H1 (cell line): ENCODE data around the gene KCNAB3. TPM values are rescaled to one million over a fixed set of nuclear protein-coding genes. Genes with fewer than 3 reads are reported as not detected.

Experiments used
- CTCF ChIA-PET: fragments of 300-600 bp; sonication (Branson Sonifier 250); formaldehyde crosslinking; loops from one replicate; lab custom pipeline; 2021; ENCODE audit not compliant: partially characterized antibody; lab: Charles Lee
- POLR2A ChIA-PET: fragments of 300-600 bp; sonication (Branson Sonifier 250); formaldehyde crosslinking; loops from one replicate; lab custom pipeline; 2021; ENCODE audit warnings: inconsistent platforms; ENCODE audit not compliant: partially characterized antibody; lab: Charles Lee
- DNase-seq, 2 experiments: peaks; one replicate each; pipeline versions ENCODE4 v3.0.0 to v3.0.0-alpha.2; 2010 to 2022; ENCODE audit warnings: low spot score in 2 of 2, low read depth in 1 of 2, mixed read lengths in 1 of 2
- FAIRE-seq: peaks from 2 replicates; lab custom pipeline; 2011; peaks lifted over from hg19 to GRCh38; lab: Jason Lieb, UNC
- H2AFZ ChIP-seq: 2 replicates; pipeline ENCODE4 v1.8.1; 2012; ENCODE audit warnings: low read length, inconsistent platforms
- H2AK5ac ChIP-seq: 2 replicates; pipeline ENCODE4 v1.6.1; 2013; ENCODE audit warnings: low read depth, low read length
- H2BK120ac ChIP-seq: replicated peaks from 2 replicates; pipeline ENCODE3; 2013; ENCODE audit warnings: low read depth, low read length, inconsistent platforms
- H2BK12ac ChIP-seq: 2 replicates; pipeline ENCODE4 v1.6.1; 2013; ENCODE audit warnings: low read depth, low read length
- H2BK15ac ChIP-seq: 2 replicates; pipeline ENCODE4 v1.6.1; 2013; ENCODE audit warnings: low read length
- H2BK20ac ChIP-seq: 2 replicates; pipeline ENCODE4 v1.6.1; 2013; ENCODE audit warnings: low read length
- H2BK5ac ChIP-seq: 2 replicates; pipeline ENCODE4 v1.6.1; 2013; ENCODE audit warnings: low read depth, low read length
- H3K14ac ChIP-seq: 2 replicates; pipeline ENCODE4 v1.6.1; 2013; ENCODE audit warnings: inconsistent platforms; ENCODE audit not compliant: insufficient read length
- H3K18ac ChIP-seq: 2 replicates; pipeline ENCODE4 v1.6.1; 2013; ENCODE audit warnings: low read length; ENCODE audit errors: extremely low read depth
- H3K23ac ChIP-seq: 2 replicates; pipeline ENCODE4 v1.6.1; 2013; ENCODE audit warnings: inconsistent platforms; ENCODE audit not compliant: insufficient read length
- H3K23me2 ChIP-seq: 2 replicates; pipeline ENCODE4 v1.6.1; 2013; ENCODE audit warnings: low read depth, low read length
- H3K27ac ChIP-seq: 2 replicates; pipeline ENCODE4 v1.6.1; 2011; ENCODE audit warnings: low read depth, low read length, inconsistent platforms
- H3K27me3 ChIP-seq, 4 experiments: replicated peaks in 1 of 4; 1 replicate in 1 of 4; 2 replicates in 3 of 4; pipeline versions ENCODE4 v1.6.1 to v1.8.1; 2011 to 2013; ENCODE audit warnings: low read length in 3 of 4, mild to moderate bottlenecking in 3 of 4, inconsistent platforms in 2 of 4, mixed read lengths in 2 of 4, moderate library complexity in 1 of 4; ENCODE audit not compliant: control insufficient read depth in 3 of 4, insufficient read depth in 3 of 4; ENCODE audit errors: extremely low read depth in 1 of 4
- H3K36me3 ChIP-seq, 4 experiments: 2 replicates each; pipeline versions ENCODE4 v1.6.1 to v1.8.1; 2011 to 2013; ENCODE audit warnings: mild to moderate bottlenecking in 4 of 4, low read length in 3 of 4, moderate library complexity in 2 of 4, control low read depth in 1 of 4, inconsistent platforms in 1 of 4; ENCODE audit not compliant: insufficient read depth in 4 of 4, control insufficient read depth in 2 of 4
- H3K4ac ChIP-seq: replicated peaks from 2 replicates; pipeline ENCODE3; 2013; ENCODE audit warnings: low read length, low read depth, mixed read lengths, inconsistent platforms; ENCODE audit not compliant: insufficient read length
- H3K4me1 ChIP-seq, 4 experiments: replicated peaks in 1 of 4; 1 replicate in 1 of 4; 2 replicates in 3 of 4; pipeline versions ENCODE4 v1.6.1 to v1.8.1; 2011 to 2013; ENCODE audit warnings: low read length in 3 of 4, inconsistent platforms in 2 of 4, mixed read lengths in 1 of 4; ENCODE audit not compliant: insufficient read depth in 4 of 4, control insufficient read depth in 3 of 4
- H3K4me2 ChIP-seq, 2 experiments: 2 replicates each; pipeline versions ENCODE4 v1.6.1 to v1.8.1; 2011 to 2013; ENCODE audit warnings: low read depth in 2 of 2, low read length in 2 of 2, control low read depth in 1 of 2, inconsistent platforms in 1 of 2, mild to moderate bottlenecking in 1 of 2; ENCODE audit not compliant: insufficient read depth in 1 of 2
- H3K4me3 ChIP-seq, 4 experiments: fragments of 200-600, 300-600 bp in 1 of 4; sonication (generic), shearing (Covaris generic), sonication (Bioruptor Twin) in 1 of 4; 2 replicates each; pipeline versions ENCODE4 v1.5.1 to v1.8.1; 2011 to 2016; ENCODE audit warnings: low read length in 4 of 4, low read depth in 3 of 4, control low read depth in 2 of 4, inconsistent platforms in 2 of 4, mild to moderate bottlenecking in 2 of 4, mixed read lengths in 1 of 4, moderate library complexity in 1 of 4; ENCODE audit not compliant: insufficient read depth in 2 of 4; ENCODE audit errors: extremely low read depth in 1 of 4
- H3K56ac ChIP-seq: replicated peaks from 2 replicates; pipeline ENCODE3; 2013; ENCODE audit warnings: low read depth, mild to moderate bottlenecking, mixed read lengths, low read length, inconsistent platforms; ENCODE audit not compliant: insufficient read length
- H3K79me1 ChIP-seq: 2 replicates; pipeline ENCODE4 v1.6.1; 2013; ENCODE audit warnings: low read depth, low read length, control low read depth
- H3K79me2 ChIP-seq, 2 experiments: 2 replicates each; pipeline versions ENCODE4 v1.6.1 to v1.8.1; 2012 to 2013; ENCODE audit warnings: low read length in 2 of 2, mild to moderate bottlenecking in 2 of 2, inconsistent platforms in 1 of 2; ENCODE audit not compliant: insufficient read depth in 2 of 2, control insufficient read depth in 1 of 2
- H3K9ac ChIP-seq, 4 experiments: replicated peaks in 1 of 4; 1 replicate in 1 of 4; 2 replicates in 3 of 4; pipeline versions ENCODE4 v1.6.1 to v1.8.1; 2011 to 2013; ENCODE audit warnings: low read depth in 3 of 4, low read length in 3 of 4, control low read depth in 2 of 4, mild to moderate bottlenecking in 2 of 4, moderate library complexity in 2 of 4, inconsistent platforms in 1 of 4; ENCODE audit errors: extremely low read depth in 1 of 4
- H3K9me3 ChIP-seq, 2 experiments: 2 replicates each; pipeline versions ENCODE4 v1.6.1 to v1.8.1; 2012 to 2013; ENCODE audit warnings: mild to moderate bottlenecking in 2 of 2, moderate library complexity in 2 of 2, control low read depth in 1 of 2, inconsistent platforms in 1 of 2, low read depth in 1 of 2, low read length in 1 of 2, mixed read lengths in 1 of 2; ENCODE audit not compliant: insufficient read depth in 2 of 2
- H4K20me1 ChIP-seq, 2 experiments: replicated peaks in 1 of 2; 2 replicates each; pipeline versions ENCODE3 to v1.8.1; 2011 to 2013; ENCODE audit warnings: inconsistent platforms in 2 of 2, low read length in 2 of 2, mild to moderate bottlenecking in 1 of 2; ENCODE audit not compliant: insufficient read depth in 2 of 2, control insufficient read depth in 1 of 2
- H4K5ac ChIP-seq: 2 replicates; pipeline ENCODE4 v1.6.1; 2013; ENCODE audit warnings: low read length, low read depth, mixed read lengths, inconsistent platforms; ENCODE audit not compliant: insufficient read length
- H4K8ac ChIP-seq: 2 replicates; pipeline ENCODE4 v1.8.0; 2013; ENCODE audit warnings: mild to moderate bottlenecking, moderate library complexity, low read length, inconsistent platforms; ENCODE audit not compliant: insufficient read depth; ENCODE audit errors: extremely low read depth
- H4K91ac ChIP-seq: replicated peaks from 2 replicates; pipeline ENCODE3; 2013; ENCODE audit warnings: low read length, mixed read lengths, inconsistent platforms; ENCODE audit not compliant: insufficient read length
- CHD2 ChIP-seq: IDR thresholded peaks from 2 replicates; pipeline ENCODE4 v1.6.1; 2012; ENCODE audit warnings: low read length, improper control_type of control experiment
- CTBP2 ChIP-seq: IDR thresholded peaks from 2 replicates; pipeline ENCODE4 v1.7.0; 2011; ENCODE audit warnings: borderline replicate concordance, mild to moderate bottlenecking, moderate library complexity, mixed read lengths, low read length; ENCODE audit not compliant: insufficient read depth, insufficient read length
- GTF2F1 ChIP-seq: IDR thresholded peaks from 2 replicates; pipeline ENCODE4 v1.6.1; 2012; ENCODE audit warnings: low read depth, low read length, improper control_type of control experiment, borderline replicate concordance
- HDAC2 ChIP-seq, 2 experiments: fragments of 300-600 bp in 1 of 2; sonication (generic) in 1 of 2; IDR thresholded peaks; 2 replicates each; pipeline ENCODE4 v1.6.1; 2011 to 2012; ENCODE audit warnings: low read depth in 2 of 2, low read length in 2 of 2, mild to moderate bottlenecking in 2 of 2, moderate library complexity in 2 of 2, borderline replicate concordance in 1 of 2, inconsistent platforms in 1 of 2
- HDAC6 ChIP-seq: IDR thresholded peaks from one replicate; pipeline ENCODE4 v1.7.1; 2012; ENCODE audit warnings: low read depth, mild to moderate bottlenecking, inconsistent platforms, low read length, moderate library complexity
- KDM4A ChIP-seq: IDR thresholded peaks from one replicate; pipeline ENCODE4 v1.7.1; 2012; ENCODE audit warnings: low read depth, mild to moderate bottlenecking, moderate library complexity, low read length, inconsistent platforms; ENCODE audit not compliant: severe bottlenecking
- NRF1 ChIP-seq: IDR thresholded peaks from 2 replicates; pipeline ENCODE4 v1.6.1; 2011; ENCODE audit warnings: mild to moderate bottlenecking, low read depth, low read length, improper control_type of control experiment
- RAD21 ChIP-seq, 2 experiments: IDR thresholded peaks in 1 of 2; conservative IDR thresholded peaks in 1 of 2; 2 replicates each; pipeline ENCODE4 v1.6.1; 2011; ENCODE audit warnings: low read depth in 2 of 2, low read length in 2 of 2, improper control_type of control experiment in 1 of 2, inconsistent platforms in 1 of 2, mild to moderate bottlenecking in 1 of 2, moderate library complexity in 1 of 2
- SP2 ChIP-seq: IDR thresholded peaks from 2 replicates; pipeline ENCODE4 v1.6.1; 2012; ENCODE audit warnings: mild to moderate bottlenecking, low read length, inconsistent platforms
- SP4 ChIP-seq: IDR thresholded peaks from 2 replicates; pipeline ENCODE4 v1.6.1; 2012; ENCODE audit warnings: low read length, inconsistent platforms
- SUZ12 ChIP-seq: fragments of 200-600 bp; sonication (generic); IDR thresholded peaks from 2 replicates; pipeline ENCODE4 v1.6.1; 2012; ENCODE audit warnings: mild to moderate bottlenecking, inconsistent platforms, low read length, moderate library complexity, mixed read lengths
- TAF1 ChIP-seq: IDR thresholded peaks from 2 replicates; pipeline ENCODE4 v1.6.1; 2011; ENCODE audit warnings: mild to moderate bottlenecking, low read depth, low read length
- TAF7 ChIP-seq: optimal IDR thresholded peaks from 2 replicates; pipeline ENCODE3; 2011; ENCODE audit warnings: low read depth, mild to moderate bottlenecking, inconsistent platforms, low read length, moderate library complexity, borderline replicate concordance
- WGBS, 2 experiments: shearing (Covaris generic) in 1 of 2; methylation state at CpG; one replicate each; pipeline versions ENCODE4 v1.1.6 to v1.1.7; 2013 to 2015; ENCODE audit warnings: low lambda C conversion rate in 2 of 2, mixed read lengths in 2 of 2, inconsistent platforms in 1 of 2, low coverage in 1 of 2, missing lambda C conversion rate in 1 of 2; ENCODE audit not compliant: insufficient replicate concordance in 2 of 2, insufficient coverage in 1 of 2, insufficient read length in 1 of 2; ENCODE audit errors: extremely low coverage in 1 of 2, missing lambda C conversion rate in 1 of 2; 5-methylcytosine and 5-hydroxymethylcytosine counted together
- polyA plus RNA-seq, 7 experiments: library from polyadenylated mRNA; depleted of rRNA in 3 of 7; stranded (reverse) in 5 of 7; unstranded in 2 of 7; fragments of >200 nt in 5 of 7; fragments of 200-250 nt in 2 of 7; gene quantifications; 1 replicate in 5 of 7; 2 replicates in 1 of 7; 4 replicates in 1 of 7; pipeline versions ENCODE4 v1.2.1 to v1.2.3, GENCODE V29; 2011 to 2013; ENCODE audit warnings: missing spikeins in 2 of 7, mixed read lengths in 2 of 7
- total RNA-seq: library from RNA; stranded (reverse); fragmentation: NEBNext Ultra II Directional; extraction: Animal tissue kit (Norgen Biotek cat#: 25700); gene quantifications from 2 replicates; pipeline ENCODE4 v1.2.1, GENCODE V29; 2021
- TF ChIP-seq, protein P1 (sequence below): IDR thresholded peaks from 2 replicates; pipeline ENCODE4 v1.6.1; 2012; ENCODE audit warnings: inconsistent platforms

The KCNAB3 gene
- total and polyA plus RNA-seq, 2 of the 8 experiments (the other 6 are each of a cell fraction or from before 2014, with no cell fraction given) = 1.7 to 2.4 TPM

GRCh38 chr17:7947651-7948050 is 18.0 kb upstream of the KCNAB3 start:
- DNase-seq = no peak
- Histone ChIP-seq H3K18ac (no peak overlapping the region), H4K91ac (no peak overlapping the region), H3K14ac (no peak overlapping the region), H2BK12ac (no peak overlapping the region), H4K8ac (no peak overlapping the region), H2BK15ac (no peak overlapping the region), H2BK5ac (no peak overlapping the region), H3K9me3 (no peaks in the 10 kb centered on the region), H3K27ac (no peak overlapping the region), H3K23me2 (no peaks in the 10 kb centered on the region), H4K5ac (no peak overlapping the region), H3K4me1 (no peaks in the 10 kb centered on the region), H4K20me1 (peaks cover 2 to 4% of the 10 kb centered on the region in 2 experiments), H3K9ac (no peak overlapping the region), H2AFZ (no peak overlapping the region), H3K4ac (no peak overlapping the region), H3K4me2 (no peak overlapping the region), H3K79me2 (no peaks in the 10 kb centered on the region), H3K36me3 (peaks cover 8 to 40% (median 32%) of the 10 kb centered on the region in 4 experiments), H3K23ac (no peak overlapping the region), H2AK5ac (no peak overlapping the region), H3K56ac (no peak overlapping the region), H3K27me3 (no peaks in the 10 kb centered on the region), H2BK20ac (no peak overlapping the region), H2BK120ac (no peak overlapping the region), H3K79me1 (no peaks in the 10 kb centered on the region), H3K4me3 (no peak overlapping the region)
- ChIA-PET CTCF (interaction anchor here (0.8 to 2.1 kb wide), 6 partner anchors 13 to 110 kb away, joined by 3 to 6 read pairs (median 3); no protein-coding TSS in a partner anchor), POLR2A (interaction anchor here (1.4 kb wide), 1 partner anchor 18 kb away, joined by 3 read pairs; no protein-coding TSS in a partner anchor)
- no peak for FAIRE-seq
- 88% methylated on average over 5 of the region's 5 CpGs; no CpG with 5 or more reads in 1 of the 2 experiments for WGBS, 2 experiments
- TF ChIP-seq CHD2 (no peak), TAF1 (no peak), CTBP2 (no peak), SP2 (no peak), HDAC6 (no peak), KDM4A (no peak), TAF7 (no peak), NRF1 (no peak), SUZ12 (no peak), HDAC2 (IDR thresholded peaks at IDR 0.05; ENCODE audit: borderline replicate concordance in 1 of 2, low read depth in 2 of 2, low read length in 2 of 2) (no peak), RAD21 (IDR thresholded peaks at IDR 0.05 in 1 of 2, conservative IDR thresholded peaks at IDR 0.05 in 1 of 2; ENCODE audit: low read depth in 2 of 2, low read length in 2 of 2) (no peak), SP4 (no peak), GTF2F1 (no peak)
- TF ChIP-seq, protein P1, sequence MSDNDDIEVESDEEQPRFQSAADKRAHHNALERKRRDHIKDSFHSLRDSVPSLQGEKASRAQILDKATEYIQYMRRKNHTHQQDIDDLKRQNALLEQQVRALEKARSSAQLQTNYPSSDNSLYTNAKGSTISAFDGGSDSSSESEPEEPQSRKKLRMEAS = no peak
